WTC11 (cell line): ENCODE measurements around the gene GRPR. TPM values are rescaled to one million over a fixed set of nuclear protein-coding genes. Genes with fewer than 3 reads are reported as not detected.
A peak's percentile ranks its signal among the peaks of the same experiment; 100 is the strongest.

Experiments
- ATAC-seq: fragments of 200-7000 bp; cut with Tn5 transposase; 2 replicates; pipeline ENCODE4 v1.10.0; 2021; ENCODE audit warnings: mild to moderate bottlenecking, moderate library complexity
- CTCF ChIA-PET: fragments of 300-600 bp; sonication (Branson Sonifier 250); formaldehyde crosslinking; loops from one replicate; lab custom pipeline; 2021; ENCODE audit warnings: antibody characterized with exemption; lab: Charles Lee
- POLR2A ChIA-PET: fragments of 350-600 bp; sonication (Branson Sonifier 250); formaldehyde crosslinking; loops from one replicate; lab custom pipeline; 2021; ENCODE audit warnings: antibody characterized with exemption; lab: Charles Lee
- DNase-seq: peaks from one replicate; pipeline ENCODE4 v3.0.0; 2021; ENCODE audit warnings: low spot score
- H3K27ac Mint-ChIP-seq: 2 replicates; pipeline ENCODE4 v1.8.0; 2021; ENCODE audit warnings: mixed read lengths
- H3K27me3 Mint-ChIP-seq: 2 replicates; pipeline ENCODE4 v1.8.0; 2021; ENCODE audit warnings: low read depth, mild to moderate bottlenecking, moderate library complexity, mixed read lengths
- H3K36me3 Mint-ChIP-seq: 2 replicates; pipeline ENCODE4 v1.8.0; 2021; ENCODE audit warnings: mixed read lengths
- H3K4me1 Mint-ChIP-seq: 2 replicates; pipeline ENCODE4 v1.8.0; 2022; ENCODE audit warnings: mixed read lengths
- H3K4me3 Mint-ChIP-seq: 2 replicates; pipeline ENCODE4 v1.8.0; 2021; ENCODE audit warnings: mild to moderate bottlenecking, moderate library complexity, mixed read lengths
- H3K9me3 Mint-ChIP-seq: 2 replicates; pipeline ENCODE4 v1.8.0; 2021; ENCODE audit warnings: mixed read lengths
- ATF2 ChIP-seq: sonication (generic); formaldehyde crosslinking; IDR thresholded peaks from 2 replicates; pipeline ENCODE4 v1.8.1; 2022; ENCODE audit warnings: low read depth, missing genetic modification reagents, borderline replicate concordance
- ATF6 ChIP-seq: sonication (generic); formaldehyde crosslinking; IDR thresholded peaks from 2 replicates; pipeline ENCODE4 v1.8.1; 2023; ENCODE audit warnings: mild to moderate bottlenecking, missing genetic modification reagents
- CREM ChIP-seq: sonication (generic); formaldehyde crosslinking; IDR thresholded peaks from 2 replicates; pipeline ENCODE4 v1.8.1; 2022; ENCODE audit warnings: mild to moderate bottlenecking, missing genetic modification reagents, moderate library complexity
- E2F5 ChIP-seq: sonication (generic); formaldehyde crosslinking; IDR thresholded peaks from 2 replicates; pipeline ENCODE4 v1.8.1; 2022; ENCODE audit warnings: mild to moderate bottlenecking, moderate library complexity, missing genetic modification reagents
- ELF4 ChIP-seq: sonication (generic); formaldehyde crosslinking; IDR thresholded peaks from 2 replicates; pipeline ENCODE4 v1.8.1; 2022; ENCODE audit warnings: low read depth, mild to moderate bottlenecking, moderate library complexity, missing genetic modification reagents
- ETV6 ChIP-seq: sonication (generic); formaldehyde crosslinking; IDR thresholded peaks from 2 replicates; pipeline ENCODE4 v1.8.1; 2022; ENCODE audit warnings: mild to moderate bottlenecking, missing genetic modification reagents
- JUN ChIP-seq: sonication (generic); formaldehyde crosslinking; IDR thresholded peaks from 2 replicates; pipeline ENCODE4 v1.8.0; 2023; ENCODE audit warnings: mild to moderate bottlenecking, missing genetic modification reagents
- OVOL2 ChIP-seq: fragments of 250-450 bp; sonication (Bioruptor Pico); IDR thresholded peaks from 2 replicates; pipeline ENCODE4 v1.9.0; 2021; ENCODE audit warnings: mild to moderate bottlenecking, borderline replicate concordance
- PREB ChIP-seq: sonication (generic); formaldehyde crosslinking; IDR thresholded peaks from 2 replicates; pipeline ENCODE4 v1.8.1; 2022; ENCODE audit warnings: mild to moderate bottlenecking, missing genetic modification reagents, moderate library complexity, borderline replicate concordance
- RELA ChIP-seq: sonication (generic); formaldehyde crosslinking; IDR thresholded peaks from 2 replicates; pipeline ENCODE4 v1.8.1; 2022; ENCODE audit warnings: missing genetic modification reagents, mild to moderate bottlenecking, borderline replicate concordance
- SMAD3 ChIP-seq: sonication (generic); formaldehyde crosslinking; IDR thresholded peaks from 2 replicates; pipeline ENCODE4 v1.8.0; 2022; ENCODE audit warnings: missing genetic modification reagents, mild to moderate bottlenecking, borderline replicate concordance
- TEAD4 ChIP-seq: sonication (generic); formaldehyde crosslinking; IDR thresholded peaks from 2 replicates; pipeline ENCODE4 v1.8.0; 2022; ENCODE audit warnings: mild to moderate bottlenecking, missing genetic modification reagents
- ZNF138 ChIP-seq: sonication (generic); formaldehyde crosslinking; conservative IDR thresholded peaks from 2 replicates; pipeline ENCODE4 v1.8.1; 2022; ENCODE audit warnings: mild to moderate bottlenecking, moderate library complexity, missing genetic modification reagents
- ZNF317 ChIP-seq: sonication (generic); formaldehyde crosslinking; IDR thresholded peaks from 2 replicates; pipeline ENCODE4 v1.8.1; 2023; ENCODE audit warnings: low read depth, mild to moderate bottlenecking, moderate library complexity, missing genetic modification reagents, borderline replicate concordance
- ZNF423 ChIP-seq: fragments of 250-450 bp; sonication (Bioruptor Pico); IDR thresholded peaks from 2 replicates; pipeline ENCODE4 v2.1.2; 2022; ENCODE audit warnings: mild to moderate bottlenecking, moderate library complexity
- ZNF425 ChIP-seq: fragments of 250-450 bp; sonication (Bioruptor Pico); conservative IDR thresholded peaks from 2 replicates; pipeline ENCODE4 v1.9.0; 2021; ENCODE audit warnings: mild to moderate bottlenecking
- ZSCAN18 ChIP-seq: fragments of 250-450 bp; sonication (Bioruptor Pico); IDR thresholded peaks from 2 replicates; pipeline ENCODE4 v2.1.2; 2022; ENCODE audit warnings: mild to moderate bottlenecking, moderate library complexity
- total RNA-seq: library from RNA; stranded (reverse); gene quantifications from 3 replicates; pipeline ENCODE4 v1.2.3, GENCODE V29; 2021

GRPR gene
- total RNA-seq, 1 experiment from 2014 or later = 8.9 TPM

- Mint-ChIP-seq H3K36me3 (peaks cover 16% of the 10 kb centered on the region; the same call in 1 of the 2 replicates), H3K27me3 (no peaks in the 10 kb centered on the region), H3K4me3 (no peak overlapping the region), H3K4me1 (peaks cover 38% of the 10 kb centered on the region), H3K27ac (peak overlapping the region; percentile 83), H3K9me3 (peaks cover 19% of the 10 kb centered on the region)
- peak; percentile 88 for ATAC-seq
- CTCF ChIA-PET = interaction anchor here (1.0 kb wide), 1 partner anchor 13 kb away, joined by 3 read pairs; no protein-coding TSS in a partner anchor
- POLR2A ChIA-PET = no interaction called here
- DNase-seq = no peak
- TF ChIP-seq RELA (CRISPR knock-in tag) (no peak), ETV6 (CRISPR knock-in tag) (no peak), ATF6 (no peak), OVOL2 (CRISPR knock-in tag) (no peak), ZNF423 (CRISPR knock-in tag) (no peak), JUN (CRISPR knock-in tag) (no peak), ELF4 (no peak), PREB (CRISPR knock-in tag) (no peak), ZNF317 (CRISPR knock-in tag) (no peak), CREM (CRISPR knock-in tag) (no peak)
Measured at GRCh38 chrX:16199343-16199742, 76.0 kb downstream of the GRPR start.

GRCh38 chrX:16202943-16203342, 79.6 kb downstream of the GRPR start:
- no peak for DNase-seq
- ATAC-seq = no peak
- TF ChIP-seq CREM (CRISPR knock-in tag) = no peak
- no peak for TF ChIP-seq E2F5
- no peak for TF ChIP-seq ZNF138 (CRISPR knock-in tag)
- TF ChIP-seq ZNF425 (CRISPR knock-in tag) = no peak
- TF ChIP-seq ZSCAN18 (CRISPR knock-in tag) = no peak
- no peak for TF ChIP-seq TEAD4 (CRISPR knock-in tag)
- TF ChIP-seq SMAD3 (CRISPR knock-in tag) = no peak
- no peak for TF ChIP-seq ATF2 (CRISPR knock-in tag)
- no peak overlapping the region for H3K27ac Mint-ChIP-seq
- H3K27me3 Mint-ChIP-seq = no peaks in the 10 kb centered on the region
- peaks cover 23% of the 10 kb centered on the region for H3K9me3 Mint-ChIP-seq
- POLR2A ChIA-PET = no interaction called here
- H3K4me1 Mint-ChIP-seq = peaks cover 26% of the 10 kb centered on the region
- peaks cover 18% of the 10 kb centered on the region; the same call in 1 of the 2 replicates for H3K36me3 Mint-ChIP-seq
- CTCF ChIA-PET = no interaction called here
- no peak overlapping the region for H3K4me3 Mint-ChIP-seq

Other genes with a start within 250 kb of the GRPR start
- 0.27 to 0.63 TPM (median 0.41 TPM) in 3 replicates for gene MAGEB17, start 43.9 kb downstream of the GRPR start, total RNA-seq